Measurements from ENCODE around the gene MYOD1. TPM values are rescaled to one million over a fixed set of nuclear protein-coding genes. Genes with fewer than 3 reads are reported as not detected.

Gene MYOD1
- total RNA-seq, 1 experiment from 2014 or later: not detected

- CTCF ChIA-PET: interaction anchor here (1.3 kb wide), 1 partner anchor 116 kb away, joined by 6 read pairs; no protein-coding TSS in a partner anchor
- Histone ChIP-seq H3K4me1 (ENCODE audit: control insufficient read depth in 1 of 2, insufficient read depth in 2 of 2, low read length in 2 of 2) (no peaks in the 10 kb centered on the region), H2AFZ (ENCODE audit: low read depth, low read length, poor library complexity, severe bottlenecking) (no peak overlapping the region), H3K79me2 (ENCODE audit: insufficient read depth, low read length) (no peaks in the 10 kb centered on the region), H3K9me3 (ENCODE audit: control insufficient read depth in 1 of 2, insufficient read depth in 1 of 2, low read depth in 1 of 2, low read length in 2 of 2) (no peaks in the 10 kb centered on the region), H3K4me2 (ENCODE audit: low read length) (no peak overlapping the region), H3K9ac (ENCODE audit: low read length) (no peak overlapping the region), H3K36me3 (ENCODE audit: control insufficient read depth in 1 of 2, insufficient read depth in 2 of 2, low read length in 2 of 2) (no peaks in the 10 kb centered on the region), H3K27ac (ENCODE audit: low read depth, low read length) (no peak overlapping the region), H3K27me3 (ENCODE audit: insufficient read depth, low read length) (peaks cover 22% of the 10 kb centered on the region; the same call in 1 of the 2 replicates), H3K4me3 (replicated peaks in 1 of 2; ENCODE audit: low read depth in 1 of 2, low read length in 2 of 2) (no peak overlapping the region), H4K20me1 (ENCODE audit: insufficient read depth) (no peaks in the 10 kb centered on the region), H3K9me2 (ENCODE audit: insufficient read depth) (no peaks in the 10 kb centered on the region)
- TF ChIP-seq TCF7L2 (IDR thresholded peaks at IDR 0.05; ENCODE audit: borderline replicate concordance, extremely low read depth, insufficient read depth, insufficient read length) (no peak), EZH2 (IDR thresholded peaks at IDR 0.05) (no peak), ZFX (IDR thresholded peaks at IDR 0.05) (no peak)
- ATAC-seq (no peak), DNase-seq (ENCODE audit: low read depth, low spot score) (no peak)
- no TSS peak for BruUV-seq (replicated peaks)
- POLR2A ChIA-PET: no interaction called here
- intact Hi-C loops (cut with micrococcal nuclease): no loop called here
- RAD21 ChIA-PET (ENCODE audit: low non-redundant PET in 1 of 2, low total read pairs in 2 of 2, uncharacterized antibody in 2 of 2, unreplicated experiment in 2 of 2): no interaction called here
Measured at GRCh38 chr11:17714870-17715269, 4.5 kb upstream of the MYOD1 start.

- Histone ChIP-seq H3K4me2 (ENCODE audit: low read length) (no peak overlapping the region), H3K9me2 (ENCODE audit: insufficient read depth) (no peaks in the 10 kb centered on the region), H3K9me3 (ENCODE audit: control insufficient read depth in 1 of 2, insufficient read depth in 1 of 2, low read depth in 1 of 2, low read length in 2 of 2) (no peaks in the 10 kb centered on the region), H3K36me3 (ENCODE audit: control insufficient read depth in 1 of 2, insufficient read depth in 2 of 2, low read length in 2 of 2) (no peaks in the 10 kb centered on the region), H3K27ac (ENCODE audit: low read depth, low read length) (no peak overlapping the region), H2AFZ (ENCODE audit: low read depth, low read length, poor library complexity, severe bottlenecking) (no peak overlapping the region), H4K20me1 (ENCODE audit: insufficient read depth) (no peaks in the 10 kb centered on the region), H3K79me2 (ENCODE audit: insufficient read depth, low read length) (no peaks in the 10 kb centered on the region), H3K9ac (ENCODE audit: low read length) (no peak overlapping the region), H3K4me3 (replicated peaks in 1 of 2; ENCODE audit: low read depth in 1 of 2, low read length in 2 of 2) (no peak overlapping the region), H3K27me3 (ENCODE audit: insufficient read depth, low read length) (peaks cover 14% of the 10 kb centered on the region; the same call in 1 of the 2 replicates), H3K4me1 (ENCODE audit: control insufficient read depth in 1 of 2, insufficient read depth in 2 of 2, low read length in 2 of 2) (peaks cover under 1 to 4% of the 10 kb centered on the region in 2 experiments; a peak in 3 of 4 replicates)
- ATAC-seq (no peak), DNase-seq (ENCODE audit: low read depth, low spot score) (no peak)
- CTCF ChIA-PET: interaction anchor here (0.9 kb wide), 1 partner anchor 14 kb away, joined by 3 read pairs; no protein-coding TSS in a partner anchor
- RAD21 ChIA-PET (ENCODE audit: low non-redundant PET in 1 of 2, low total read pairs in 2 of 2, uncharacterized antibody in 2 of 2, unreplicated experiment in 2 of 2): no interaction called here
- intact Hi-C loops (cut with micrococcal nuclease): no loop called here
- TF ChIP-seq ZBTB33 (IDR thresholded peaks at IDR 0.05; ENCODE audit: extremely low read depth, insufficient replicate concordance, low read length) (no peak), SP1 (IDR thresholded peaks at IDR 0.05; ENCODE audit: low read depth) (no peak)
- no TSS peak for BruUV-seq (replicated peaks)
- POLR2A ChIA-PET: no interaction called here
Measured at GRCh38 chr11:17716807-17717206, 2.6 kb upstream of the MYOD1 start.
